PC-9 (cell line): Measurements from ENCODE around the gene RAG2.

Source experiments
- EZH2 ChIP-seq: fragments of 200-600 bp; sonication (generic); IDR thresholded peaks from 2 replicates; pipeline ENCODE4 v1.8.0; 2017; ENCODE audit warnings: antibody characterized with exemption, low read depth
- TF ChIP-seq, protein P1 (sequence below): fragments of 200-600 bp; sonication (generic); conservative IDR thresholded peaks from 2 replicates; pipeline ENCODE4 v1.6.1; 2017; ENCODE audit warnings: mixed run types, antibody characterized with exemption, mild to moderate bottlenecking, moderate library complexity

GRCh38 chr11:36565031-36565610, 32.9 kb downstream of the RAG2 start:
- TF ChIP-seq, protein P1, sequence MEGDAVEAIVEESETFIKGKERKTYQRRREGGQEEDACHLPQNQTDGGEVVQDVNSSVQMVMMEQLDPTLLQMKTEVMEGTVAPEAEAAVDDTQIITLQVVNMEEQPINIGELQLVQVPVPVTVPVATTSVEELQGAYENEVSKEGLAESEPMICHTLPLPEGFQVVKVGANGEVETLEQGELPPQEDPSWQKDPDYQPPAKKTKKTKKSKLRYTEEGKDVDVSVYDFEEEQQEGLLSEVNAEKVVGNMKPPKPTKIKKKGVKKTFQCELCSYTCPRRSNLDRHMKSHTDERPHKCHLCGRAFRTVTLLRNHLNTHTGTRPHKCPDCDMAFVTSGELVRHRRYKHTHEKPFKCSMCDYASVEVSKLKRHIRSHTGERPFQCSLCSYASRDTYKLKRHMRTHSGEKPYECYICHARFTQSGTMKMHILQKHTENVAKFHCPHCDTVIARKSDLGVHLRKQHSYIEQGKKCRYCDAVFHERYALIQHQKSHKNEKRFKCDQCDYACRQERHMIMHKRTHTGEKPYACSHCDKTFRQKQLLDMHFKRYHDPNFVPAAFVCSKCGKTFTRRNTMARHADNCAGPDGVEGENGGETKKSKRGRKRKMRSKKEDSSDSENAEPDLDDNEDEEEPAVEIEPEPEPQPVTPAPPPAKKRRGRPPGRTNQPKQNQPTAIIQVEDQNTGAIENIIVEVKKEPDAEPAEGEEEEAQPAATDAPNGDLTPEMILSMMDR: no peak
- TF ChIP-seq EZH2: no peak
